Neuronal stem cell (in vitro differentiated cells): Measurements from ENCODE around the gene TUBE1. TPM values are rescaled to one million over a fixed set of nuclear protein-coding genes. Genes with fewer than 3 reads are reported as not detected.

Experiments used
- DNase-seq: peaks from one replicate; pipeline ENCODE4 v3.0.0-alpha.2; 2013; ENCODE audit warnings: low spot score
- H2AFZ ChIP-seq: one replicate; pipeline ENCODE4 v1.6.1; 2013; ENCODE audit warnings: mild to moderate bottlenecking, low read length, inconsistent platforms
- H2AK5ac ChIP-seq: 2 replicates; pipeline ENCODE4 v1.6.1; 2013; ENCODE audit warnings: low read depth, mild to moderate bottlenecking, inconsistent platforms, low read length, moderate library complexity, mixed read lengths
- H2BK120ac ChIP-seq: 2 replicates; pipeline ENCODE4 v1.6.1; 2013; ENCODE audit warnings: low read depth, mild to moderate bottlenecking, inconsistent platforms, low read length, moderate library complexity, mixed read lengths
- H2BK12ac ChIP-seq: one replicate; pipeline ENCODE4 v1.6.1; 2013; ENCODE audit warnings: low read length, inconsistent platforms
- H2BK15ac ChIP-seq: 2 replicates; pipeline ENCODE4 v1.6.1; 2013; ENCODE audit warnings: mild to moderate bottlenecking, low read length, inconsistent platforms, mixed read lengths
- H2BK5ac ChIP-seq: one replicate; pipeline ENCODE4 v1.6.1; 2013; ENCODE audit warnings: inconsistent platforms, mild to moderate bottlenecking, low read length, moderate library complexity
- H3K14ac ChIP-seq: one replicate; pipeline ENCODE4 v1.6.1; 2013; ENCODE audit warnings: low read length, inconsistent platforms
- H3K18ac ChIP-seq: 2 replicates; pipeline ENCODE4 v1.6.1; 2013; ENCODE audit warnings: low read length, inconsistent platforms
- H3K23ac ChIP-seq: 2 replicates; pipeline ENCODE4 v1.6.1; 2013; ENCODE audit warnings: low read depth, mild to moderate bottlenecking, mixed read lengths, low read length, inconsistent platforms; ENCODE audit not compliant: poor library complexity
- H3K27ac ChIP-seq: replicated peaks from 3 replicates; pipeline ENCODE4 v1.5.1; 2013; ENCODE audit warnings: low read length, inconsistent platforms
- H3K27me3 ChIP-seq, 3 experiments: 2 replicates each; pipeline ENCODE4 v1.6.1; 2013; ENCODE audit warnings: low read length in 3 of 3, mild to moderate bottlenecking in 2 of 3, inconsistent platforms in 1 of 3, low read depth in 1 of 3, mixed read lengths in 1 of 3, moderate library complexity in 1 of 3; ENCODE audit not compliant: control insufficient read depth in 3 of 3, insufficient read depth in 3 of 3
- H3K36me3 ChIP-seq, 2 donors: replicated peaks in 1 of 2; 2 replicates each; pipeline ENCODE4 v1.6.1; 2013; ENCODE audit warnings: low read length in 2 of 2; ENCODE audit not compliant: control insufficient read depth in 2 of 2, insufficient read depth in 2 of 2
- H3K4ac ChIP-seq: 2 replicates; pipeline ENCODE4 v1.6.1; 2013; ENCODE audit warnings: inconsistent platforms, mild to moderate bottlenecking, low read length, moderate library complexity
- H3K4me1 ChIP-seq, 2 donors: 1 replicate in 1 of 2; 2 replicates in 1 of 2; pipeline ENCODE4 v1.6.1; 2013; ENCODE audit warnings: low read length in 2 of 2, low read depth in 1 of 2; ENCODE audit not compliant: control insufficient read depth in 2 of 2, insufficient read depth in 1 of 2
- H3K4me2 ChIP-seq: one replicate; pipeline ENCODE4 v1.6.1; 2013; ENCODE audit warnings: mild to moderate bottlenecking, low read length, inconsistent platforms; ENCODE audit not compliant: insufficient read depth, poor library complexity, severe bottlenecking
- H3K4me3 ChIP-seq, 2 donors: 2 replicates each; pipeline ENCODE4 v1.5.1; 2013; ENCODE audit warnings: low read length in 2 of 2, mild to moderate bottlenecking in 2 of 2, inconsistent platforms in 1 of 2, moderate library complexity in 1 of 2
- H3K79me1 ChIP-seq: one replicate; pipeline ENCODE4 v1.6.1; 2013; ENCODE audit warnings: low read depth, mild to moderate bottlenecking, inconsistent platforms, low read length, moderate library complexity
- H3K9ac ChIP-seq: one replicate; pipeline ENCODE4 v1.6.1; 2013; ENCODE audit warnings: mild to moderate bottlenecking, low read depth, low read length, inconsistent platforms; ENCODE audit not compliant: poor library complexity
- H3K9me3 ChIP-seq, 2 donors: replicated peaks in 1 of 2; 2 replicates each; pipeline versions ENCODE3 to v1.6.1; 2013; ENCODE audit warnings: low read length in 2 of 2, mild to moderate bottlenecking in 2 of 2, inconsistent platforms in 1 of 2, low read depth in 1 of 2, mixed read lengths in 1 of 2, moderate library complexity in 1 of 2; ENCODE audit not compliant: control insufficient read depth in 2 of 2, insufficient read depth in 1 of 2
- H4K8ac ChIP-seq: one replicate; pipeline ENCODE4 v1.6.1; 2013; ENCODE audit warnings: low read depth, mild to moderate bottlenecking, inconsistent platforms, low read length, moderate library complexity
- H4K91ac ChIP-seq: one replicate; pipeline ENCODE4 v1.6.1; 2013; ENCODE audit warnings: low read length, low read depth, mild to moderate bottlenecking, inconsistent platforms; ENCODE audit not compliant: poor library complexity
- WGBS, 2 donors: extraction: QIAGEN DNeasy Blood & Tissue Kit; methylation state at CpG; one replicate each; pipeline ENCODE4 v1.1.7; 2013; ENCODE audit warnings: missing lambda C conversion rate in 2 of 2, mixed read lengths in 1 of 2; ENCODE audit not compliant: insufficient read length in 2 of 2, insufficient replicate concordance in 1 of 2; ENCODE audit errors: extremely low coverage in 2 of 2; 5-methylcytosine and 5-hydroxymethylcytosine counted together
- polyA plus RNA-seq, 2 experiments: library from polyadenylated mRNA; stranded (reverse); fragments of 200-250 nt; gene quantifications; one replicate each; pipeline ENCODE4 v1.2.3, GENCODE V29; 2013

The TUBE1 gene, protein sequence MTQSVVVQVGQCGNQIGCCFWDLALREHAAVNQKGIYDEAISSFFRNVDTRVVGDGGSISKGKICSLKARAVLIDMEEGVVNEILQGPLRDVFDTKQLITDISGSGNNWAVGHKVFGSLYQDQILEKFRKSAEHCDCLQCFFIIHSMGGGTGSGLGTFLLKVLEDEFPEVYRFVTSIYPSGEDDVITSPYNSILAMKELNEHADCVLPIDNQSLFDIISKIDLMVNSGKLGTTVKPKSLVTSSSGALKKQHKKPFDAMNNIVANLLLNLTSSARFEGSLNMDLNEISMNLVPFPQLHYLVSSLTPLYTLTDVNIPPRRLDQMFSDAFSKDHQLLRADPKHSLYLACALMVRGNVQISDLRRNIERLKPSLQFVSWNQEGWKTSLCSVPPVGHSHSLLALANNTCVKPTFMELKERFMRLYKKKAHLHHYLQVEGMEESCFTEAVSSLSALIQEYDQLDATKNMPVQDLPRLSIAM
- polyA plus RNA-seq (2013, experiment 1 of 2): 15.2 TPM
- polyA plus RNA-seq (2013, experiment 2 of 2): 15.9 TPM

DNA sequence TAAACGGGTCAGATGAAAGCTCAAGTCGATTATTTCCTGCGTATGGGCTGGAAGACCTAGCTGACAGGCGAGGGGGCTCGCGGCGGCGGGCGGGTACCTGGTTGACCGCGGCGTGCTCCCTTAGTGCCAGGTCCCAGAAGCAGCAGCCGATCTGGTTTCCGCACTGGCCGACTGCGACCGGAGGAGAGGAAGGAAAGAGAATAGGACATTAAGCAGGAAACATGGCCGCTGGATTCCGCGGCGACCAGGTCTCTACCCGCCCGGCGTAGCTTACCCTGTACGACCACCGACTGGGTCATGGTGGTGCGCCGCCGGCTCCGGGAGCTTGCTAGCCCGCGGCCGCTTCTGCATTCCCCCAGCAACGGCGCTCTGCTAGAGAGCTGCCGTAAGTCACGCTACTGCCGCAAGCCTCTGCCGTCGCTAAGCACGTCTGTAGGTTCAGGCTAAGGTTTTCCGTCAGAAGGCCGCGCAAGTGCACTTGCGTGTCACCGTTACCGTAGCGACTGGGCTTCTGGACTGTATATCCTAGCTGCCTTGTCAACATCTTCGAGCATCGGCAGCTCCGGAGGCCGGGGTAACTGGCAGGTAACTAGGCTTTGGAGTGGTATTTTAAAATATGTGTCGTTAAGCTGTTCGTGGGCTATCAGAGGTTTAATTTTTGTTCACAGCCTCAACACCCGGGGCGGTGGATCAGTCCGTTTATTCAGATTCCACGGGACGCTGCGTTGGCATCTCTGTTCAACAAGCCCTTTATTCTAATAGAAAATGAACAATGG lies at the start of gene TUBE1, which contains the start of gene FAM229B:
Gene TUBE1 (minus strand): TSS at position 347 of the 776 bp plus-strand sequence. CDS start 48 bp downstream, at position 299.
Gene FAM229B (plus strand): TSS at position 456 of the 776 bp plus-strand sequence. CDS start 11,693 bp downstream, outside the sequence.
- H3K9me3 ChIP-seq: peaks cover 0 to 5% of the 10 kb centered on the region in 2 donors
- H3K9ac ChIP-seq: peak within 1 kb of the TSS; percentile 91

GRCh38 chr6:112130878-112131277 lies 43.6 kb upstream of the TUBE1 start:
- H3K14ac ChIP-seq: no peak overlapping the region
- no peak overlapping the region for H3K27ac ChIP-seq
- no peak overlapping the region for H4K91ac ChIP-seq
- no peak overlapping the region for H4K8ac ChIP-seq
- no peak overlapping the region for H3K9ac ChIP-seq
- no peak overlapping the region for H3K18ac ChIP-seq
- no peak for DNase-seq
- no peak overlapping the region for H3K23ac ChIP-seq
- WGBS, 2 donors: no CpG with 5 or more reads among the region's 3 CpGs
- H2AFZ ChIP-seq: no peak overlapping the region
- H2BK120ac ChIP-seq: no peak overlapping the region
- no peak overlapping the region for H2AK5ac ChIP-seq
- no peaks in the 10 kb centered on the region for H3K36me3 ChIP-seq
- H3K4me3 ChIP-seq: no peak overlapping the region
- H3K4me2 ChIP-seq: no peak overlapping the region
- no peaks in the 10 kb centered on the region for H3K27me3 ChIP-seq
- no peaks in the 10 kb centered on the region for H3K79me1 ChIP-seq
- no peak overlapping the region for H2BK5ac ChIP-seq
- H3K4ac ChIP-seq: no peak overlapping the region
- no peaks in the 10 kb centered on the region for H3K9me3 ChIP-seq
- H2BK12ac ChIP-seq: no peak overlapping the region
- no peaks in the 10 kb centered on the region for H3K4me1 ChIP-seq
- H2BK15ac ChIP-seq: no peak overlapping the region

More for the DNA sequence above, at the start of gene TUBE1, which contains the start of gene FAM229B:
- Histone ChIP-seq H2AK5ac (no peak within 1 kb of the TSS), H3K36me3 (peaks cover 1 to 32% of the 10 kb centered on the region in 2 donors), H4K91ac (no peak within 1 kb of the TSS), H3K27me3 (peaks cover 0 to 2% (median 0%) of the 10 kb centered on the region in 3 experiments), H3K14ac (peak within 1 kb of the TSS; percentile 67), H2BK12ac (no peak within 1 kb of the TSS), H2BK120ac (no peak within 1 kb of the TSS), H2BK5ac (peak within 1 kb of the TSS; percentile 83), H3K4ac (no peak within 1 kb of the TSS), H3K79me1 (peaks cover 2% of the 10 kb centered on the region), H3K27ac (peak within 1 kb of the TSS; percentile 62), H3K4me3 (peak within 1 kb of the TSS; percentile 75 to 90), H4K8ac (no peak within 1 kb of the TSS), H2AFZ (peak within 1 kb of the TSS; percentile 92), H3K23ac (peak within 1 kb of the TSS; percentile 14), H2BK15ac (no peak within 1 kb of the TSS), H3K4me2 (peak within 1 kb of the TSS; percentile 75), H3K18ac (peak within 1 kb of the TSS; percentile 91), H3K4me1 (peaks cover 2 to 4% of the 10 kb centered on the region in 2 donors)
- DNase-seq: peak; percentile 90
- no CpG with 5 or more reads among the region's 60 CpGs for WGBS, 2 donors

DNA sequence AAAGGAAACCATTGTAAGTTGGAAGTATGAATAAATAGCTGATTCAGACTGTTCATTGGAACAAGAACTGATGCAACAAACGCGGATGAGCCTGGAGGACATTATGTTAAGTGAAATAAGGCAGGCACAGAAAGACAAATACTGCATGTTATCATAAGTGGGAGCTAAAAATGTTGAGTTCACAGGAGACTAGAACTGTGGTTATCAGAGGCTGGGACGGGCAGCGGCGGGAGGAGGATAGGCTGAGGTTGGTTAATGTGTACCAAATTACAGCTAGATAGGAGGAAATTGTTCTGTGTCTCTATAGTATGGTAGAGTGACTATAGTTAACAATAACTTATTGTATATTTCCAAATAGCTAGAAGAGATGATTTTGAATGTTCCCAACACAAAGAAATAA lies 40.9 kb upstream of the TUBE1 start:
- H4K8ac ChIP-seq: no peak overlapping the region
- no peaks in the 10 kb centered on the region for H3K27me3 ChIP-seq
- no peak overlapping the region for H3K27ac ChIP-seq
- H3K4me3 ChIP-seq: no peak overlapping the region
- no peak overlapping the region for H3K4ac ChIP-seq
- H3K36me3 ChIP-seq: no peaks in the 10 kb centered on the region
- H2BK12ac ChIP-seq: no peak overlapping the region
- no CpG with 5 or more reads among the region's 5 CpGs for WGBS, 2 donors
- DNase-seq: no peak
- no peaks in the 10 kb centered on the region for H3K9me3 ChIP-seq
- no peak overlapping the region for H3K18ac ChIP-seq
- no peak overlapping the region for H4K91ac ChIP-seq
- H3K4me1 ChIP-seq: no peaks in the 10 kb centered on the region
- H2BK15ac ChIP-seq: no peak overlapping the region
- no peak overlapping the region for H2AFZ ChIP-seq
- no peak overlapping the region for H3K23ac ChIP-seq
- H3K4me2 ChIP-seq: no peak overlapping the region
- no peak overlapping the region for H2BK5ac ChIP-seq
- H2AK5ac ChIP-seq: no peak overlapping the region
- H2BK120ac ChIP-seq: no peak overlapping the region
- H3K14ac ChIP-seq: no peak overlapping the region
- no peak overlapping the region for H3K9ac ChIP-seq
- no peaks in the 10 kb centered on the region for H3K79me1 ChIP-seq
